ENCODE results near the gene ABCG2.

ABCG2 gene

DNA sequence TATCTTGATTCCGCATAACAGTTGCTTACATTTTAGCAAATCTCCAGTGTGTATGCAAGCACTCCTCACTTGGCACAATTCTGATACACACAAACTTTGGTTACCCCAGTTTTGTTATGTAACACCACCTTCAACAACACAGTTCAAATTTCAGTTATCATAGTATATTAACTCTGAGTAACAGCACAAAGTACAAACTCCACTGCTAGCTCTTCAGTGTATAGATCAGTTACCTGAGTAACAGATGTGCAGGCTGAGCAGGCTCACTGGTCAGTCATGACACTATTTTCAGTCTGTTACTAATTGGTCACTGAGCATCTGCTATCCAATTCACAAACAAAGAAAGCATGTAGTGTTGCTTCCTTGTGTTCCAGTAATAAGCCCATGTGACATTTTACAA is 95.6 kb downstream of the ABCG2 start:
- no peak for DNase-seq

DNA sequence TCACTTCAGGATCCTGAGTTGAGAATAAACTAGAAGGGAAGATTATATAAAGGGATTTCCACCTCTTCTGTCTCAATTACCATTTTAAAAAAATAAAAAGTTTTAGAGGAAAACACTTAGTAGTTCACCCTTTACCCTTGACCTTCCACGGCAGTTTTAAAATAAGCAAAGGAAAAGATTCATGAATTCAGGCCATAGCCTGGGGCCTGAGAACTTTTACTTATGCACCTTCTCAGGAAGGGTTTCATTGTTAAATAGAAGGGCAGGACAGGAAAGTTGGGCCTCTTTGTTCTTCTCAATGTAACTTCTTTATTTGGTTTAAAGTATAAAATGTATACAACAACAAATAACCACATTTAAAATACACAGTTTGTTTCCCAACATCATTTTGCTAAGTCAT is 96.1 kb downstream of the ABCG2 start:
- no peak for DNase-seq

DNA sequence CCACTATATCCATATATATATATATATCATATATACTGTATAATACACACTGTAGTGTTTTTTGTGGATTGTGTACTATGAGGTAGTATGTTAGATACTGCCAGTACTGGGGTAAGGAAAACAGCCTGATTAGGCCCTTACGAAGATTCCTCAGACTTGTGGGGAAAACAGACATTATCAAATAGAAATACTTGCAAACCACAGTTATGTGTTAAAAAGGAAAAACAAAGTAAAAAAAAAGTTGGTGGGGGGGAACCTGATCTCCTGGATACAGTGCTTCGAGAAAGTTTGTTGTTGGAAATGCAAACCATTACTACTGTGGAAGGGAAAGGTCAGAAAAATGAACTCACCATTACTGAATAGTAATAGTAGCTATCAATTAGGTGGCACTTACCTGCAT is 98.0 kb downstream of the ABCG2 start:
- no peak for DNase-seq

DNA sequence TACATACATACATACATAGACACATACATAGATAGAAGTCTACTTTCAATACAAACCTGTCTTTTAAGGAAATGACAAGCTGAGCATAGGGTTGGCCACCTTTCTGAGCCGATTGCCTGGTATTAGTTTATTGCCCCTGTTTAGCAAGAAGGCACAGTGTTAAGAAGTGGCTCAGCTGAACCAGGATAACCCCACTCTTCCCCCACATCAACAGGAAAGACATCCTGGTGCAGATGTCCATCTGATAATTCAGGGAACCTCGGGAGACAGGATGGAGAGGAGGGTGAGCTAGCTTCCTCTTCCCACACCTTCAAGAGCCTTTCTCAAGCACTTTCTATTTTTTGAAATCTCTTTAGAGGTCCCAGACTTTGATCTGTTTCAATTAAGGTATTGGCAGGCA is 98.7 kb downstream of the ABCG2 start:
- DNase-seq = no peak

DNA sequence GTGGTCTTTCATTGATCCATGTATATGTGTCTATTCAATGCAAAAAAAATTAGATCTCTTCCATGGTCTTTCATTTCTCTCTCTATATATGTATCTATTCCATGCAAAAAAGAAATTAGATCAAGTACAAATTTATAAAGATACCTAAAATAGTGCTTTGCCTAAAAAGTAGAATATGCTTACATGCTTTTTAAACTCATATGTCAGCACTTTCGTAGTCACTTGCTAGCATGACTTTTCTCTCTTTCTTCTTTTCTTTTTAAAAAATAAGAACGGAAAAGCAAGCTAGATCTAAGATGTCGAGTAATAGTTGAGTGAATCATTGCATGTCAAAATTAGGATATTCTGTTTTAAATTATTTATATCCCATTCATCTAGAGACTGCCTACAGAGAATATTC is 100.1 kb downstream of the ABCG2 start:
- DNase-seq = no peak

DNA sequence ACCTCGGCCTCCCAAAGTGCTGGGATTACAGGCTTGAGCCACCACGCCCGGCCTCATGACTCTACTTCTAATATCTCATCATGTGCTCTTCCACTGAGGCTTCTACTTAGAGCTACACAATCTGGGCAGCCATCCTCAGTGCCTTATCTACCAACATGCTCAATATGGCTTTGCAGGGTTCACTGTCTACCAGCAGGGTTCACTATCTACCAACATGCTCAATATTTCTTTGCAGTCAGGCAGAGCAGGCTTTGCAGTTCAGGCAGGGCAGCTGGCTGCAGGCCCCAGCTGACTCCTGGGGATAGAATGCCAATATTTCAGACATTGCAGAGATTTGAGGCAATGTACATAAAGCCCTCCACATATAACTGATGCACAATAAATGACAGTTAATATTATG is 103.5 kb downstream of the ABCG2 start:
- DNase-seq = no peak

DNA sequence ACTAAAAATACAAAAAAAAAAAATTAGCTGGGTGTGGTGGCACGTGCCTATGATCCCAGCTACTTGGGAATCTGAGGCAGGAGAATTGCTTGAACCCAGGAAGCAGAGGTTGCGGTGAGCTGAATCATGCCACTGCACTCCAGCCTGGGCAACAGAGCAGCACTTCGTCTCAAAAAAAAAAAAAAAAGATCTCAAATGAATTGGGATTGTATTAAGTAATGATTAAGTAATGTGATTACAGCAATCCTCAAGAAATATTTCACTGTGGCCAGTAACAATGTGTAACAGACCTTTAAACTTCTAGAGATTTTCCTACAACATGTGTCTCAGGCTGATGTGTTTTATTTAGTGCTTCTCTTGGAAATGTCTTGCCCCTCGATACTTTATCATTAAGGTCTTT is 104.2 kb downstream of the ABCG2 start:
- DNase-seq = no peak

DNA sequence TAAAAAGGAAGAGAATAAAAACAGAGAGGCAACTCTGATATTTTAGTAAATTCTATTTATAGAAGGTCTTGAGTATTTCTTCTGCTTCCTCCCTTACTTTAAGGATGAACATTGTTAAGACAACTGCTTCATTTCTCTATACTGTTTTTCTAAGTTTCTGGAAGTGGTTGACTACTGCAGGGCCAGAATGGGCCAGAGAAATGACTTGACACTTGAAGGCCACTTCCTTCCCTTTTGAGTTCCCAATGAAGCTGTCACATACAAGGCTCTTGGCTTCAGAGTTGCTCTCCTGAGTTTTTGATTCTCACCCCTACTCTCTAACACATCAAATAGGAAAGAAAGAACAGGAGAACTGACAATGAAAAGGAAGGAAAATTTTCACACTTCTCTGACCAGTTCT is 113.4 kb downstream of the ABCG2 start:
- no peak for DNase-seq

DNA sequence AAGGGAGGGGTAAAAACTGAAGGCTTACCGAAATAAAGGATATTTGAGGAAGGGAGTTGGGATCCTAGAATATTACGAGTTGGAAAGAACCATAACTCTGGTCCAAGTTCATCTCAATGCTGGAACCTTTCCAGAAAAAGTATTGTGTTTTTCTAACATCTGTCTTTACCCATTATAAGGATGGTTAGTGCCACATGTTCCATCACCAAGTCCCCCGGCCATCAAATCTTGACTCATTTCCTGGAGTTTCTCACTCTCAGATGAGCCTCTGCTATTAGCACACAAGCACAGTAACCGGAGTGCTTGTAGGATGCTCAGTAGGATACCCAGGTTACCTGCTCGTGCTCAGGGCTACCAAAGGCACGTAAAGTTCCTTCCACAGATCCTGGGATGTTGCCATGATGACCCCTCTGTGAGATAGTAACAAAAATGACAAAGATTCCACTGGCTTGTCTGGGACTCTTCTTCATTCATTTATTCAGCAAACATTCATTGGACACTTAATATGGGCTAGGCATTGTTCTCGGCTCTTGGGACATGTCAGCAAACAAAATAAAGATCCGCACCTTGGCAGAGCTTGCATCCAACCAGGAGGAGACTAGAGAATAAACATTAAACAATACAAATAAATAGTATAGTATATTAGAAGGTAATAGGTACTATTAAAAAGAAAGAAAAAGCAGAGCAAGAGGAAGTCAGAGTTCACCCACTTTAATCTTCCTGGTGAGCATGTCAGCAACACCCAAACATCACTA is 114.7 kb downstream of the ABCG2 start:
- no peak for DNase-seq

DNA sequence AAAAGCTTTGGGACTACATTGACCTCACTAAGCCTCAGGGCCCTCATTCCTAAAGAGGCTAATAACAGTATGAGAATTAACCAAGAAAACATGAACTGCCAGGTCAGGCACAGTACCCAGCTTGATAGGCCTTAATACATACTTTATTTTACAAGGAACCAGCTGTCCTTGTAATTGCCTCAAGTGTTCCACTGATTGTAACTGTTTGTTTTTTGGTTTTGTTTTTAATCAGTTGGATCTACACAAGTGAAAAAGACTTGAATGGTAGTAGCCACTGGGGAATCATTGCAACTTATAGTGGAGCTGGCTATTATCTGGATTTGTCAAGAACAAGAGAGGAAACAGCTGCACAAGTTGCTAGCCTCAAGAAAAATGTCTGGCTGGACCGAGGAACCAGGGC is 115.4 kb downstream of the ABCG2 start:
- DNase-seq = no peak

DNA sequence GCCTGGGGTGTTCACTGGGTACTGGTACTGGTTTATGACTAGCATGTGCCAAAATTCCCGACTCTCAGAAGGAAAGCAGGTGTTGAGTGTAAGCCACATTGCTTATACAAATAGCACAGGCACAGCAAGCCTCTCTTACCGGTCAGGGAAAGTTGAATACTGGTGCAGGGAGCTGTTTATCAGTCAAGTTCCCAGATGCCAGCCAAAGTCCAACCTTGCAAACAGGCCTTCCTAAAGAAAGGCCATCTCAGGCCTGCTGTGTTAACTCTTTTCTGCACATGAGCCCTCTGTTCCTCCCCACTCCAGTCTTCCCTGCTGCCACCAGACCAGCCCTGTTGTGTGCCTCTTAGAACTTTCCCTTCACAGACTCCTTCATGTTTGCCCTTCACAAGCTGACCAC is 116.8 kb downstream of the ABCG2 start:
- DNase-seq = no peak

DNA sequence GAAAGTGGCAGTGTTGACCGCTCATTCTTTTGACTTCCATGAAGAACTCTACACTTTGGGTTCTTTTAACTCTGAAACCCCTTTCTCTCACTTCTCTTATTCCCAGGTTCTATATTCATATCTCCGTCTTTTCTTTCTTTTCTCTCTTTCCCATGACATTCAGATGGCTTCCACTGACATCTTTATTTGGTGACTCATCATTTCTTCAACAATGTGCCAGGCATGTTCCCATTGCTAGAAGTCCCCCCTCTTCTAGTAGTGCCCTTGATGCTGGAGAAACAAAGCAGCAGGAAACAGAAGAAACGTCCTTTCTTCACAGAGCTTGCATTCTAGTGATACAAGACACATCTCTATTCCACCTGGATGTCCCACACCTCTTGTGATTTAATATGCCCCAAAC is 117.7 kb downstream of the ABCG2 start:
- DNase-seq = no peak
